Immature natural killer cell (primary cell): ENCODE data around the gene PRKCB. TPM values are rescaled to one million over a fixed set of nuclear protein-coding genes. Genes with fewer than 3 reads are reported as not detected.
"Not testable (repeated sequence)": the region's sequence is repeated elsewhere in the genome, so short reads cannot be mapped to it uniquely, and the experiment has no call there.

Experiments used
- DNase-seq, 3 donors: peaks; one replicate each; pipeline ENCODE4 v3.0.0; 2022; ENCODE audit warnings: mixed read lengths in 1 of 3
- H3K27ac Mint-ChIP-seq, 6 donors: one replicate each; pipeline ENCODE4 v1.8.0; 2020; ENCODE audit warnings: mixed read lengths in 6 of 6, mild to moderate bottlenecking in 5 of 6, inconsistent platforms in 4 of 6, moderate library complexity in 3 of 6
- H3K27me3 Mint-ChIP-seq, 3 donors: one replicate each; pipeline ENCODE4 v1.8.0; 2020 to 2021; ENCODE audit warnings: low read depth in 3 of 3, mild to moderate bottlenecking in 3 of 3, mixed read lengths in 3 of 3, moderate library complexity in 3 of 3, inconsistent platforms in 1 of 3
- H3K36me3 Mint-ChIP-seq, 3 donors: one replicate each; pipeline ENCODE4 v1.8.0; 2020; ENCODE audit warnings: mixed read lengths in 3 of 3, inconsistent platforms in 2 of 3, mild to moderate bottlenecking in 2 of 3
- H3K4me1 Mint-ChIP-seq, 2 donors: one replicate each; pipeline ENCODE4 v1.8.0; 2020; ENCODE audit warnings: inconsistent platforms in 2 of 2, mild to moderate bottlenecking in 2 of 2, mixed read lengths in 2 of 2, moderate library complexity in 1 of 2
- H3K4me3 Mint-ChIP-seq, 5 donors: one replicate each; pipeline ENCODE4 v1.8.0; 2020; ENCODE audit warnings: mild to moderate bottlenecking in 5 of 5, mixed read lengths in 5 of 5, inconsistent platforms in 3 of 5, moderate library complexity in 3 of 5
- H3K9me3 Mint-ChIP-seq, 6 donors: one replicate each; pipeline ENCODE4 v1.8.0; 2020; ENCODE audit warnings: mild to moderate bottlenecking in 6 of 6, mixed read lengths in 6 of 6, inconsistent platforms in 4 of 6, moderate library complexity in 3 of 6
- polyA plus RNA-seq, 3 donors: library from polyadenylated mRNA; unstranded; fragments of 300-500 nt; fragmentation: Illumina TruSeq; gene quantifications; one replicate each; pipeline ENCODE4 v1.2.3, GENCODE V29; 2021

Gene PRKCB
- polyA plus RNA-seq, 3 donors from 2014 or later: 78.7 to 110 (median 104) TPM

DNA sequence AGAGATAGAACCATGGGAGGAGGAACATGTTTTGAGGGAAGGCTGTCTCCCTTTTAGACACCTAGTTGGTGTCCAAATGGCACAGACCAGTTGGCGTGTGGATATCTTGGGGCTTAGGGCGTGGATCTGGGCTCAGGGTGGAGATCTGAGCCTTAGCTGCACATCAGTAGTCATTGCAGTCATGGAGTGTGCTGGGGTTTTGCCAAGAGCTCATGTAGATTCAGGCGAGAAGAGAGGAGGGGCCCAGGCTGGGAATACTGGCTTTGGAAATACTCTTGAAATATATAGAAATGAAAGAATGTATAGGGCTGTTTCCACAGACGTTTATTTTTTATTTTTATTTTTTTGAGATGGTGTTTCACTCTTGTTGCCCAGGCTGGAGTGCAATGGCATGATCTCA, 92.0 kb downstream of the PRKCB start:
- H3K36me3 Mint-ChIP-seq: peaks cover 4 to 8% (median 7%) of the 10 kb centered on the region in 3 donors
- no peaks in the 10 kb centered on the region for H3K9me3 Mint-ChIP-seq
- peak overlapping the region in 4 of 6 donors; percentile 1 to 63 (median 38) for H3K27ac Mint-ChIP-seq
- DNase-seq: no peak
- H3K4me1 Mint-ChIP-seq: peaks cover 38 to 87% of the 10 kb centered on the region in 2 donors
- H3K27me3 Mint-ChIP-seq: peaks cover 0 to 2% (median 0%) of the 10 kb centered on the region in 3 donors
- H3K4me3 Mint-ChIP-seq: no peak overlapping the region

GRCh38 chr16:23929237-23929636, 93.5 kb downstream of the PRKCB start:
- H3K4me3 Mint-ChIP-seq: no peak overlapping the region
- H3K27me3 Mint-ChIP-seq: peaks cover 0 to 2% (median 2%) of the 10 kb centered on the region in 3 donors
- no peaks in the 10 kb centered on the region for H3K9me3 Mint-ChIP-seq
- H3K36me3 Mint-ChIP-seq: peaks cover 7 to 18% (median 8%) of the 10 kb centered on the region in 3 donors
- DNase-seq: no peak
- no peak overlapping the region for H3K27ac Mint-ChIP-seq
- H3K4me1 Mint-ChIP-seq: peaks cover 46 to 87% of the 10 kb centered on the region in 2 donors

- DNase-seq: no peak
- H3K27me3 Mint-ChIP-seq: peaks cover 0 to 2% (median 2%) of the 10 kb centered on the region in 3 donors
- H3K27ac Mint-ChIP-seq: peak overlapping the region in 1 of 6 donors; percentile 15
- no peak overlapping the region for H3K4me3 Mint-ChIP-seq
- peaks cover 51 to 88% of the 10 kb centered on the region in 2 donors for H3K4me1 Mint-ChIP-seq
- no peaks in the 10 kb centered on the region for H3K9me3 Mint-ChIP-seq
- H3K36me3 Mint-ChIP-seq: peaks cover 7 to 18% (median 8%) of the 10 kb centered on the region in 3 donors
Observed at GRCh38 chr16:23929856-23930255, 94.1 kb downstream of the PRKCB start.

DNA sequence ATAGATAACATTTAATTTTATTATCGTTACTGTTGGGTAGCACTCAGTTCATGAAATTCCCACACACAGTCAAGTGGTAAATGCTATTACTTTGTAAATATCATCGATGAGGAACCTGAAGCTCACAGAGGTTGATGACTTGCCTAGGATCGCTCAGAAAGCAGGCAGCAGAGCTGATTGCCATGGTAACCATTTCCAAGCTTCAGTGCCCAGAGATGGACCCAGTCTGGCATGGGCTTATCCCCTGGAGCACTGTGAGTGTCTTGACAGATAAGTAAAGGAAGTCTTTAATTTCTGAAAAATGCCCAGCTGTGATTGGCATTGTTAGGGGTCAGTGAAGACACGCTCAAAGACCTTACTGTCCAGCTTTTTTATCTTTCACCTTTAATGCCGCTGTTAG, 95.0 kb downstream of the PRKCB start:
- Mint-ChIP-seq H3K9me3 (no peaks in the 10 kb centered on the region), H3K27me3 (peaks cover 0 to 2% (median 2%) of the 10 kb centered on the region in 3 donors), H3K4me1 (peaks cover 59 to 90% of the 10 kb centered on the region in 2 donors), H3K36me3 (peaks cover 1 to 12% (median 6%) of the 10 kb centered on the region in 3 donors), H3K27ac (no peak overlapping the region), H3K4me3 (no peak overlapping the region)
- no peak for DNase-seq

GRCh38 chr16:23931199-23931598, 95.4 kb downstream of the PRKCB start:
- Mint-ChIP-seq H3K4me3 (no peak overlapping the region), H3K9me3 (no peaks in the 10 kb centered on the region), H3K27me3 (peaks cover 0 to 2% (median 2%) of the 10 kb centered on the region in 3 donors), H3K4me1 (peaks cover 62 to 91% of the 10 kb centered on the region in 2 donors), H3K27ac (no peak overlapping the region), H3K36me3 (peaks cover 0 to 10% (median 5%) of the 10 kb centered on the region in 3 donors)
- DNase-seq: no peak

- not testable (repeated sequence) for DNase-seq, H3K9me3 Mint-ChIP-seq, H3K27me3 Mint-ChIP-seq
- Mint-ChIP-seq H3K4me3 (peak overlapping the region in 1 of 5 donors; percentile 9), H3K4me1 (peaks cover 53 to 91% of the 10 kb centered on the region in 2 donors), H3K36me3 (peaks cover 0 to 10% (median 8%) of the 10 kb centered on the region in 3 donors), H3K27ac (peak overlapping the region in 1 of 6 donors; percentile 63)
Observed at GRCh38 chr16:23933650-23934049, 97.9 kb downstream of the PRKCB start.

DNA sequence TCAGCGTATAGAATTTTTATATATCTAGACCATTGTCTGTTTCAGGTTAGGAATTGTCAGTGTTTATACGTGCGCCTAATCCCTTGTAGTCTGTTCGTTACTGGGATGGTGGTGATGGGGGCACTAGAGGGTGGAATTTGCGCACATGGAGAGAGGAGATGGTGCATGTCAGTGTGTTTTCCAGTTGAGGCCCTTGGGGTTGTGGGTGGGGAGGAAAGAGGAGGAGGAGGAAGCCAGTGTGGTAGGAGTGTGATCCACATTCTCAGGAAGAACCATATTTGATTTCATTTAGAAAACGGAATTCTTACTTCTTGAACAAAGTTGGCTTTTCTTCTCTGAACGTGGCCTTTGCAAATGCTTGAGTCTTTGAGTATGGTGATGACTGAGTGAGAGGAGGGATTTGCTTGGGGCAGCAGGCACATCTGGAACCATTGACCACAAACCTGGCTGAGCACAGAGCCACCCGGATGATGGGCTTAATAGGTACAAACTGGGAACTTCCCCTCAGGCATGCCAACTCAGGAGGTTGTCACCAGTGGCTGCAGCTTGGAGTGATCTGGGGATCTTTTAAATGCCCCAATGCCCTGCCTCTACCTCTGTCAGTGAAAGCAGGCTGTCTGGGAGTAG, 98.9 kb downstream of the PRKCB start:
- Mint-ChIP-seq H3K4me3 (peak overlapping the region; percentile 7 to 70 (median 46)), H3K4me1 (peaks cover 50 to 80% of the 10 kb centered on the region in 2 donors), H3K36me3 (peaks cover 0 to 10% (median 8%) of the 10 kb centered on the region in 3 donors), H3K9me3 (no peaks in the 10 kb centered on the region), H3K27ac (peak overlapping the region in 3 of 6 donors; percentile 11 to 59 (median 15)), H3K27me3 (peaks cover 0 to 2% (median 0%) of the 10 kb centered on the region in 3 donors)
- DNase-seq: no peak

DNA sequence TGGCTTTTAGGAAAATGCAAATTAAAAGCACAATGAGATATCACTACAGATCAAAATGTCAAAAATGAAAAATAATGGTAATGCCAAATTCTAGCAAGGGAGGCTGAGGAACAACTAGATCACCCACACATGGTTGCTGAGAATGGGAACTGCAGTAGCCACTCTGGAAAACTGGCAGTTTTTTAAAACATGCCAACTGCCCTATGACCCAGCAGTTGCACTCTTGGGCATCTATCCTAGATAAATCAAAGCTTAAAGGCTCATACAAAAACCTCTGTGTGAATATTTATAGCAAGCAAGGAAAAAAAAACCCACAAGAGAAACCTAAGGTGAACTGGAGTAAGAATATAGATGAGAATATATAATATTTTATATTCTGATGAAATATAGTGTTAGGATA, 104.3 kb downstream of the PRKCB start:
- no peaks in the 10 kb centered on the region for H3K9me3 Mint-ChIP-seq
- DNase-seq: no peak
- no peak overlapping the region for H3K27ac Mint-ChIP-seq
- H3K4me3 Mint-ChIP-seq: no peak overlapping the region
- H3K36me3 Mint-ChIP-seq: peaks cover 0 to 3% (median 2%) of the 10 kb centered on the region in 3 donors
- peaks cover 16 to 42% of the 10 kb centered on the region in 2 donors for H3K4me1 Mint-ChIP-seq
- H3K27me3 Mint-ChIP-seq: no peaks in the 10 kb centered on the region

DNA sequence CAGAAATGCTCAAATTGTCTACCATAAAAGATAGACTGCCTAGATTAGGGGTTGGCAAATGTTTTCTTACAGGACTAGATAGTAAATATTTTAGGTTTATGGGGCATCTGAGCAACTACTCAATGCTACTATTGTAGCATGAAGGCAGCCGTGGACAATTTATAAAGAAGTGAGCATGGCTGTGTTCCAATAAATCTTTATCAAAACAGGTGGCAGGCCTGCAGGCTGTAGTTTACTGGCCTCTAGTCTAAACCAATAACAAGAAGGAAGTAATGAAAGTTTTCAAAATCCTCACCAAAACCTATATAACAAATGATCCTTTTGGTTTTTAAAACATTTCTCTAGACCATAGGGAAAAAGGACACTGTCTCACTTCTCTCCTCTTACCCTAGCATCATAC, 105.2 kb downstream of the PRKCB start:
- H3K27ac Mint-ChIP-seq: peak overlapping the region in 1 of 6 donors; percentile 8
- no peak for DNase-seq
- H3K36me3 Mint-ChIP-seq: peaks cover 0 to 4% (median 3%) of the 10 kb centered on the region in 3 donors
- peaks cover 9 to 42% of the 10 kb centered on the region in 2 donors for H3K4me1 Mint-ChIP-seq
- no peaks in the 10 kb centered on the region for H3K9me3 Mint-ChIP-seq
- H3K27me3 Mint-ChIP-seq: no peaks in the 10 kb centered on the region
- H3K4me3 Mint-ChIP-seq: no peak overlapping the region

GRCh38 chr16:23941963-23942564, 106.3 kb downstream of the PRKCB start:
- peaks cover 0 to 4% (median 3%) of the 10 kb centered on the region in 3 donors for H3K36me3 Mint-ChIP-seq
- no peak for DNase-seq
- no peak overlapping the region for H3K4me3 Mint-ChIP-seq
- no peak overlapping the region for H3K27ac Mint-ChIP-seq
- H3K27me3 Mint-ChIP-seq: no peaks in the 10 kb centered on the region
- H3K9me3 Mint-ChIP-seq: no peaks in the 10 kb centered on the region
- peaks cover 12 to 40% of the 10 kb centered on the region in 2 donors for H3K4me1 Mint-ChIP-seq

DNA sequence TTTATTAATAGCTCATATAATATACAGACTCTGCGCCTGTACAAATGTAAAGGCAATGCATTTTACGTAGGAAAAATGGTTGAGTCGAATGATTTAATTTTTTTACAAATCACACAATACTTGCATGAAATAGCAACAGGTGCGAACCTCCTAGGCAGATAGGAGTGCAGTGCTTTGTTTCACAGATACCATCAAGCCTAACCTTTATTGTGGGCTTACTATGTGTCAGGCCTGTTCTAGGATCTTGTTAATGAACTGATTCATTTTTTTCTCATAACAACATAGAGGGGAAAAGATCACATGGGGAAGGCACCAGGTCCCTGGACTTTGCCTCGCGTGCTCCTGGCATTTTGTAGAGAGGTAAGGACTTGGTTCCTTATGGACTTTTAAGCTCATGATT, 107.8 kb downstream of the PRKCB start:
- no peaks in the 10 kb centered on the region for H3K27me3 Mint-ChIP-seq
- no peak overlapping the region for H3K27ac Mint-ChIP-seq
- no peaks in the 10 kb centered on the region for H3K9me3 Mint-ChIP-seq
- H3K4me1 Mint-ChIP-seq: peaks cover 24 to 44% of the 10 kb centered on the region in 2 donors
- H3K4me3 Mint-ChIP-seq: no peak overlapping the region
- no peak for DNase-seq
- peaks cover 0 to 4% (median 0%) of the 10 kb centered on the region in 3 donors for H3K36me3 Mint-ChIP-seq

- H3K36me3 Mint-ChIP-seq: peaks cover 0 to 4% (median 0%) of the 10 kb centered on the region in 3 donors
- peak overlapping the region in 1 of 6 donors; percentile 69 for H3K27ac Mint-ChIP-seq
- H3K4me1 Mint-ChIP-seq: peaks cover 31 to 52% of the 10 kb centered on the region in 2 donors
- no peaks in the 10 kb centered on the region for H3K9me3 Mint-ChIP-seq
- H3K4me3 Mint-ChIP-seq: no peak overlapping the region
- H3K27me3 Mint-ChIP-seq: no peaks in the 10 kb centered on the region
- no peak for DNase-seq
Observed at GRCh38 chr16:23944381-23944780, 108.6 kb downstream of the PRKCB start.

DNA sequence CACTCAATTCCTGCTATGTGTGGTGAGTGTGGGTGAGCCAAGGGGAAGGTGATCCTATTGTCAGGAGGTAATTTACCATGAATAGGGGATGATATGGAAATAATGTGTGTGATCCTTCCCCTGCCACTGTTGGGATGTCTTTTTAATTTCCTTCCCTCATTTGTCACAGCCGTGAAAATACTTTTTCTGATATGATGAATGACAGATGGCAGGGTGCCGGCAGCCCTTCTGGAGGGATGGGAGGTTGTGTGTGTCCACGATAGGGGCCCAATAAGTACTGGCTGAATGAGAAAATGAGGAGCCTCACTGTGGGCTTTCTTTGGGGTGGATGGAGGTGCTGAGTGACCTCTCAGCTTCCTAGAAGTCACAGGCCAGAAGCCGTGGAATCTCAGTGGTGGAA, 109.5 kb downstream of the PRKCB start:
- H3K27me3 Mint-ChIP-seq: peaks cover under 1 to 2% (median 2%) of the 10 kb centered on the region in 3 donors
- H3K4me3 Mint-ChIP-seq: no peak overlapping the region
- H3K4me1 Mint-ChIP-seq: peaks cover 40 to 60% of the 10 kb centered on the region in 2 donors

GRCh38 chr16:23947838-23948237, 112.1 kb downstream of the PRKCB start:
- H3K9me3 Mint-ChIP-seq: no peaks in the 10 kb centered on the region
- H3K27me3 Mint-ChIP-seq: peaks cover 2 to 5% (median 2%) of the 10 kb centered on the region in 3 donors
- H3K27ac Mint-ChIP-seq: peak overlapping the region; percentile 32 to 91 (median 58)
- DNase-seq: no peak
- peaks cover 66 to 83% of the 10 kb centered on the region in 2 donors for H3K4me1 Mint-ChIP-seq
- H3K36me3 Mint-ChIP-seq: peaks cover 0 to 4% (median 0%) of the 10 kb centered on the region in 3 donors
- peak overlapping the region in 3 of 5 donors; percentile 8 to 16 (median 12) for H3K4me3 Mint-ChIP-seq

More for the DNA sequence above, 109.5 kb downstream of the PRKCB start:
- Mint-ChIP-seq H3K9me3 (no peaks in the 10 kb centered on the region), H3K27ac (peak overlapping the region in 3 of 6 donors; percentile 66 to 75 (median 69)), H3K36me3 (peaks cover 0 to 4% (median 0%) of the 10 kb centered on the region in 3 donors)
- DNase-seq: no peak
